K562 (cell line): ENCODE data around the gene CCDC116. TPM values are rescaled to one million over a fixed set of nuclear protein-coding genes. Genes with fewer than 3 reads are reported as not detected.

Source experiments
- CAMTA2 ChIP-seq: fragments of 250-450 bp; sonication (Bioruptor Pico); conservative IDR thresholded peaks from 2 replicates; pipeline ENCODE4 v1.5.1; 2022
- ELF2 ChIP-seq: fragments of 250-450 bp; sonication (Bioruptor Pico); IDR thresholded peaks from 2 replicates; pipeline ENCODE4 v1.5.0; 2021; ENCODE audit warnings: mild to moderate bottlenecking
- ETS1 ChIP-seq: conservative IDR thresholded peaks from 2 replicates; pipeline ENCODE4 v1.6.1; 2011; ENCODE audit warnings: low read depth, mild to moderate bottlenecking, low read length; ENCODE audit not compliant: control insufficient read depth
- FOXK2 ChIP-seq, 2 experiments: fragments of 450-650 bp; IDR thresholded peaks in 1 of 2; conservative IDR thresholded peaks in 1 of 2; 2 replicates each; pipeline ENCODE4 v1.6.1; 2016; ENCODE audit warnings: low read depth in 2 of 2, mild to moderate bottlenecking in 1 of 2
- GATAD2B ChIP-seq: fragments of 450-650 bp; IDR thresholded peaks from 2 replicates; pipeline ENCODE4 v1.6.1; 2017; ENCODE audit warnings: mild to moderate bottlenecking, borderline replicate concordance
- KLF10 ChIP-seq: fragments of 250-450 bp; sonication (Bioruptor Pico); IDR thresholded peaks from 2 replicates; pipeline ENCODE4 v1.6.1; 2021; ENCODE audit warnings: matching md5 sums
- MAX ChIP-seq: sonication (generic); formaldehyde crosslinking; IDR thresholded peaks from 2 replicates; pipeline ENCODE4 v1.9.0; 2022; ENCODE audit warnings: mild to moderate bottlenecking, missing genetic modification reagents
- MEIS2 ChIP-seq: fragments of 450-650 bp; IDR thresholded peaks from 2 replicates; pipeline ENCODE4 v1.6.1; 2014; ENCODE audit warnings: mild to moderate bottlenecking; ENCODE audit not compliant: partially characterized antibody
- PHB ChIP-seq: fragments of 250-450 bp; sonication (Bioruptor Pico); IDR thresholded peaks from 2 replicates; pipeline ENCODE4 v1.5.0; 2021
- RB1 ChIP-seq: fragments of 450-650 bp; IDR thresholded peaks from 2 replicates; pipeline ENCODE4 v1.6.1; 2017; ENCODE audit warnings: low read depth, mild to moderate bottlenecking
- RNF219 ChIP-seq: fragments of 250-450 bp; sonication (Bioruptor Pico); IDR thresholded peaks from 2 replicates; pipeline ENCODE4 v1.5.0; 2022; ENCODE audit warnings: mild to moderate bottlenecking
- SMARCA4 ChIP-seq: fragments of 450-650 bp; IDR thresholded peaks from 2 replicates; pipeline ENCODE4 v1.6.1; 2016
- TARDBP ChIP-seq: fragments of 450-650 bp; IDR thresholded peaks from 2 replicates; pipeline ENCODE4 v1.6.1; 2016
- XRCC3 ChIP-seq: fragments of 450-650 bp; IDR thresholded peaks from 2 replicates; pipeline ENCODE4 v1.6.1; 2017; ENCODE audit warnings: mild to moderate bottlenecking, moderate library complexity
- ZBTB40 ChIP-seq, 2 experiments: fragments of 450-650 bp in 1 of 2; sonication (generic) in 1 of 2; formaldehyde crosslinking in 1 of 2; IDR thresholded peaks; 2 replicates each; pipeline versions ENCODE4 v1.7.1 to v1.9.0; 2016 to 2022; ENCODE audit warnings: inconsistent platforms in 1 of 2, mild to moderate bottlenecking in 1 of 2, missing genetic modification reagents in 1 of 2
- ZNF263 ChIP-seq: sonication (generic); formaldehyde crosslinking; IDR thresholded peaks from 2 replicates; pipeline ENCODE4 v1.8.0; 2022; ENCODE audit warnings: mild to moderate bottlenecking, missing genetic modification reagents, borderline replicate concordance
- ZNF644 ChIP-seq: fragments of 200-800 bp; sonication (Bioruptor generic); IDR thresholded peaks from 2 replicates; pipeline ENCODE4 v1.6.1; 2016; ENCODE audit warnings: low read depth, missing genetic modification characterization, missing compliant biosample characterization
- polyA plus RNA-seq, 8 experiments: library from polyadenylated mRNA; depleted of rRNA in 4 of 8; stranded (reverse) in 5 of 8; unstranded in 3 of 8; fragments of >200 nt; fragmentation: Nextera tagmentation in 2 of 8; fragmentation: Illumina TruSeq in 1 of 8; extraction: Ambion mirVana in 2 of 8; extraction: Trizol in 1 of 8; gene quantifications; 2 replicates each; pipeline versions ENCODE4 v1.2.1 to v1.2.3, GENCODE V29; 2011 to 2014; ENCODE audit warnings: inconsistent platforms in 1 of 8, missing spikeins in 1 of 8
- total RNA-seq, 7 experiments: library from RNA; depleted of rRNA in 6 of 7; stranded (reverse); fragments of >200 nt in 6 of 7; fragmentation: Illumina TruSeq in 2 of 7; extraction: Trizol in 2 of 7; gene quantifications; 2 replicates each; pipeline versions ENCODE4 v1.2.1 to v1.2.3, GENCODE V29; 2011 to 2021; ENCODE audit warnings: low replicate concordance in 1 of 7

The CCDC116 gene
- total and polyA plus RNA-seq, 9 of the 15 experiments (the other 6 are each of a cell fraction or from before 2014, with no cell fraction given) = 1.6 to 11.3 (median 4.7) TPM

GRCh38 chr22:21685164-21685513, 52.6 kb downstream of the CCDC116 start (continued):
- TF ChIP-seq ZNF644 (no peak), ETS1 (peak; percentile 21; the same call in 1 of the 2 replicates), ZNF263 (no peak), SMARCA4 (no peak), PHB (CRISPR knock-in tag) (peak; percentile 8; the same call in 1 of the 2 replicates), RNF219 (CRISPR knock-in tag) (no peak), XRCC3 (no peak), ZBTB40 (IDR thresholded peaks at IDR 0.05) (no peak), ZBTB40 (CRISPR knock-in tag; IDR thresholded peaks at IDR 0.05) (no peak), GATAD2B (no peak), RB1 (peak; percentile 8; the same call in 1 of the 2 replicates), TARDBP (no peak), FOXK2 (conservative IDR thresholded peaks at IDR 0.05 in 1 of 2, IDR thresholded peaks at IDR 0.05 in 1 of 2; ENCODE audit: low read depth in 2 of 2) (no peak), MEIS2 (no peak), CAMTA2 (CRISPR knock-in tag) (no peak), ELF2 (CRISPR knock-in tag) (no peak), MAX (peak; percentile 59; the same call in 1 of the 2 replicates), KLF10 (CRISPR knock-in tag) (no peak)
